Smooth muscle cell (in vitro differentiated cells): ENCODE data around the gene MRPL36. TPM values are rescaled to one million over a fixed set of nuclear protein-coding genes. Genes with fewer than 3 reads are reported as not detected.

Experiments
- DNase-seq: peaks from one replicate; lab custom pipeline; 2025; ENCODE audit not compliant: unreplicated experiment; lab: John Stamatoyannopoulos, UW
- H2AFZ ChIP-seq: fragments of 200-600 bp; sonication (generic); 2 replicates; pipeline ENCODE4 v1.6.0; 2016; ENCODE audit warnings: antibody characterized with exemption, low read depth, mild to moderate bottlenecking
- H3F3A ChIP-seq: fragments of 200-600 bp; sonication (generic); 2 replicates; pipeline ENCODE4 v1.6.0; 2017; ENCODE audit warnings: antibody characterized with exemption, low read depth
- H3K27ac ChIP-seq: fragments of 200-600 bp; sonication (generic); 2 replicates; pipeline ENCODE4 v1.5.1; 2016; ENCODE audit warnings: low read depth, mild to moderate bottlenecking
- H3K27me3 ChIP-seq: fragments of 200-600 bp; sonication (generic); 2 replicates; pipeline ENCODE4 v1.6.1; 2016; ENCODE audit warnings: low read depth, mild to moderate bottlenecking
- H3K36me3 ChIP-seq: fragments of 200-600 bp; sonication (generic); 2 replicates; pipeline ENCODE4 v1.5.1; 2016; ENCODE audit warnings: low read depth
- H3K4me1 ChIP-seq: fragments of 200-600 bp; sonication (generic); 2 replicates; pipeline ENCODE4 v1.5.1; 2016; ENCODE audit warnings: low read depth
- H3K4me2 ChIP-seq: fragments of 200-600 bp; sonication (generic); 2 replicates; pipeline ENCODE4 v1.6.0; 2016; ENCODE audit warnings: mild to moderate bottlenecking
- H3K4me3 ChIP-seq: fragments of 200-600 bp; sonication (generic); 2 replicates; pipeline ENCODE4 v1.5.1; 2016; ENCODE audit warnings: mild to moderate bottlenecking
- H3K79me2 ChIP-seq: fragments of 200-600 bp; sonication (generic); 2 replicates; pipeline ENCODE4 v1.6.0; 2016; ENCODE audit warnings: low read depth, mild to moderate bottlenecking
- H3K9ac ChIP-seq: fragments of 200-600 bp; sonication (generic); 2 replicates; pipeline ENCODE4 v1.6.0; 2016; ENCODE audit warnings: low read depth
- H3K9me3 ChIP-seq: fragments of 200-600 bp; sonication (generic); replicated peaks from 2 replicates; pipeline ENCODE4 v1.5.1; 2016; ENCODE audit warnings: low read depth
- H4K20me1 ChIP-seq: fragments of 200-600 bp; sonication (generic); 2 replicates; pipeline ENCODE4 v1.6.0; 2016; ENCODE audit warnings: low read depth
- CTCF ChIP-seq: fragments of 200-600 bp; sonication (generic); IDR thresholded peaks from 2 replicates; pipeline ENCODE4 v1.5.1; 2017; ENCODE audit warnings: borderline replicate concordance, mild to moderate bottlenecking, antibody characterized with exemption; ENCODE audit not compliant: insufficient read depth, poor library complexity, severe bottlenecking
- WGBS: methylation state at CpG from one replicate; pipeline ENCODE4 v1.1.7; 2016; ENCODE audit warnings: low lambda C conversion rate; 5-methylcytosine and 5-hydroxymethylcytosine counted together
- polyA plus RNA-seq: library from polyadenylated mRNA; unstranded; fragments of >200 nt; fragmentation: Nextera tagmentation; extraction: Ambion mirVana; gene quantifications from 2 replicates; pipeline ENCODE4 v1.2.1, GENCODE V29; 2016
- total RNA-seq: library from RNA; depleted of rRNA; stranded (reverse); fragments of >200 nt; gene quantifications from 2 replicates; pipeline ENCODE4 v1.2.3, GENCODE V29; 2014

Gene MRPL36
- total and polyA plus RNA-seq, 2 experiments from 2014 or later: 42.9 to 110 TPM

GRCh38 chr5:1795931-1796330 lies 3.7 kb downstream of the MRPL36 start:
- Histone ChIP-seq H4K20me1 (no peaks in the 10 kb centered on the region), H3K4me1 (peaks cover 10% of the 10 kb centered on the region), H3K79me2 (peaks cover 19% of the 10 kb centered on the region), H3K4me2 (no peak overlapping the region), H3K36me3 (no peaks in the 10 kb centered on the region), H2AFZ (no peak overlapping the region), H3K27ac (no peak overlapping the region), H3K9ac (no peak overlapping the region), H3K4me3 (no peak overlapping the region), H3F3A (peaks cover 6% of the 10 kb centered on the region), H3K27me3 (no peaks in the 10 kb centered on the region), H3K9me3 (no peaks in the 10 kb centered on the region)
- no peak for TF ChIP-seq CTCF
- 91% methylated on average over 8 of the region's 8 CpGs for WGBS
- no peak for DNase-seq

DNA sequence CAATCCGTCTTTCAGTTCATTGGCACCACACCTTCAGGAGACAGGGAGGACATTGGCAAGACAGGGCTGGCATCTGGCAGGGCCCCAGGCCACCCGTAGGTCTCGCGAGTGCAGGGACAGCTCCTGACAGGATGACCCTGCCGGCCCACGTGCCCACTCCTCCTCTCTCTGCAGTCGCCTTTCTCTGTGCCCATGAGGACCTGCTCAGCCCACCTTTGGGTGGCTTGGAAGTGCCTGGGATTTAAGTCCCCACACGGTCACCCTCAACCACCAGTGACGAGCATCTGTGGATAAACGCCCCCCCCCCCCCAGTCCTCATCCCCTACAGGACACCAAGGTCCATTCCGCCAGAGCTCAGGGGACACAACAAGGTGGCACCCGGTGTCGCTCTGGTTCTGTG lies 4.1 kb downstream of the MRPL36 start:
- no peaks in the 10 kb centered on the region for H3K27me3 ChIP-seq
- no peak overlapping the region for H3K4me3 ChIP-seq
- peak overlapping the region; percentile 43 for H3K4me2 ChIP-seq
- H3K9ac ChIP-seq: no peak overlapping the region
- peaks cover 6% of the 10 kb centered on the region for H3F3A ChIP-seq
- peaks cover 14% of the 10 kb centered on the region for H3K4me1 ChIP-seq
- 81% methylated on average over 13 of the region's 13 CpGs for WGBS
- no peak for TF ChIP-seq CTCF
- H3K27ac ChIP-seq: no peak overlapping the region
- no peak for DNase-seq
- no peaks in the 10 kb centered on the region for H3K36me3 ChIP-seq
- no peaks in the 10 kb centered on the region for H4K20me1 ChIP-seq
- H3K9me3 ChIP-seq: no peaks in the 10 kb centered on the region
- peaks cover 19% of the 10 kb centered on the region for H3K79me2 ChIP-seq
- no peak overlapping the region for H2AFZ ChIP-seq

GRCh38 chr5:1794901-1795290 lies 4.7 kb downstream of the MRPL36 start:
- Histone ChIP-seq H2AFZ (no peak overlapping the region), H3K27ac (peak overlapping the region; percentile 87), H3K9ac (peak overlapping the region; percentile 8), H3K9me3 (no peaks in the 10 kb centered on the region), H3F3A (peaks cover 6% of the 10 kb centered on the region), H4K20me1 (no peaks in the 10 kb centered on the region), H3K4me3 (no peak overlapping the region), H3K4me2 (peak overlapping the region; percentile 43), H3K79me2 (peaks cover 19% of the 10 kb centered on the region), H3K4me1 (peaks cover 20% of the 10 kb centered on the region), H3K36me3 (no peaks in the 10 kb centered on the region), H3K27me3 (no peaks in the 10 kb centered on the region)
- 77% methylated on average over 17 of the region's 17 CpGs for WGBS
- TF ChIP-seq CTCF: no peak
- no peak for DNase-seq
